Muscle layer of colon (tissue), 2 donors: ENCODE measurements around the gene TRIM32.

Experiments
- H3K27ac ChIP-seq: one replicate; pipeline ENCODE4 v1.7.0; 2013; ENCODE audit warnings: low read depth, mild to moderate bottlenecking, low read length, moderate library complexity
- H3K27me3 ChIP-seq, 2 donors: one replicate each; pipeline ENCODE4 v1.7.0; 2013; ENCODE audit warnings: low read length in 2 of 2, mild to moderate bottlenecking in 2 of 2; ENCODE audit not compliant: insufficient read depth in 2 of 2, control insufficient read depth in 1 of 2
- H3K36me3 ChIP-seq: one replicate; pipeline ENCODE4 v1.7.0; 2013; ENCODE audit warnings: mild to moderate bottlenecking, low read length; ENCODE audit not compliant: insufficient read depth
- H3K4me1 ChIP-seq: one replicate; pipeline ENCODE4 v1.7.0; 2013; ENCODE audit warnings: mild to moderate bottlenecking, low read length; ENCODE audit not compliant: insufficient read depth
- H3K4me3 ChIP-seq, 2 donors: one replicate each; pipeline ENCODE4 v1.7.0; 2013; ENCODE audit warnings: low read length in 2 of 2, low read depth in 1 of 2, mild to moderate bottlenecking in 1 of 2, moderate library complexity in 1 of 2
- H3K9ac ChIP-seq: one replicate; pipeline ENCODE4 v1.7.0; 2013; ENCODE audit warnings: low read length
- H3K9me3 ChIP-seq: one replicate; pipeline ENCODE4 v1.7.0; 2013; ENCODE audit warnings: mild to moderate bottlenecking, low read length
- donor health status: abdominal sarcoma.
- donor health status: Adenocarcinoma of cecum.

The TRIM32 gene

DNA sequence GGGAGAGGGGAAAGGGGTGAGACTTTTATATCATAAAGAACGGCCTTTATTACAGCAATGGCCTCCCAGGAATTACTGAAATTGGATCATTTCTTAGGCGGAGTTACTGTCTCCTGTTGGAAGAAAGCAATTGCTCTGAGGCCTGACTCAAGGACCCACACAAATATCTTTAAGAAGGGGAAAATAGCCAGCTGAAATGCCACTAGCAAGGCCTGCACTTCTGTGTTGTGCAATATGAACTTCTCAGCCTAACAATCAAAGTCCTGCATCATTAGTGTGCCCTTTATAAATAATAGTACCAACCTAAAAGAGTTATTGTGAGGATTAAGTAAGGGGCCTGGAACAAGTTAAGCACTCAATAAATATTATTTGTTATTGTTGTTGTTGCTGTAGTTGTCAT, 30.1 kb upstream of the TRIM32 start:
- Histone ChIP-seq H3K36me3 (no peaks in the 10 kb centered on the region), H3K27ac (no peak overlapping the region), H3K4me1 (peaks cover 3% of the 10 kb centered on the region), H3K27me3 (no peaks in the 10 kb centered on the region), H3K9me3 (no peaks in the 10 kb centered on the region), H3K4me3 (no peak overlapping the region), H3K9ac (no peak overlapping the region)

GRCh38 chr9:116658265-116658664, 28.8 kb upstream of the TRIM32 start:
- Histone ChIP-seq H3K9ac (no peak overlapping the region), H3K4me3 (no peak overlapping the region), H3K36me3 (no peaks in the 10 kb centered on the region), H3K27ac (no peak overlapping the region), H3K4me1 (peaks cover 3% of the 10 kb centered on the region), H3K9me3 (no peaks in the 10 kb centered on the region), H3K27me3 (no peaks in the 10 kb centered on the region)

GRCh38 chr9:116661037-116661954, 25.8 kb upstream of the TRIM32 start:
- Histone ChIP-seq H3K4me1 (peaks cover 3% of the 10 kb centered on the region), H3K27ac (no peak overlapping the region), H3K4me3 (no peak overlapping the region), H3K9me3 (no peaks in the 10 kb centered on the region), H3K27me3 (no peaks in the 10 kb centered on the region), H3K9ac (no peak overlapping the region), H3K36me3 (no peaks in the 10 kb centered on the region)

- Histone ChIP-seq H3K27ac (no peak overlapping the region), H3K4me1 (no peaks in the 10 kb centered on the region), H3K9ac (no peak overlapping the region), H3K4me3 (no peak overlapping the region), H3K27me3 (no peaks in the 10 kb centered on the region), H3K9me3 (no peaks in the 10 kb centered on the region), H3K36me3 (no peaks in the 10 kb centered on the region)
These were observed 24.3 kb upstream of the TRIM32 start for GRCh38 chr9:116662646-116663310.

DNA sequence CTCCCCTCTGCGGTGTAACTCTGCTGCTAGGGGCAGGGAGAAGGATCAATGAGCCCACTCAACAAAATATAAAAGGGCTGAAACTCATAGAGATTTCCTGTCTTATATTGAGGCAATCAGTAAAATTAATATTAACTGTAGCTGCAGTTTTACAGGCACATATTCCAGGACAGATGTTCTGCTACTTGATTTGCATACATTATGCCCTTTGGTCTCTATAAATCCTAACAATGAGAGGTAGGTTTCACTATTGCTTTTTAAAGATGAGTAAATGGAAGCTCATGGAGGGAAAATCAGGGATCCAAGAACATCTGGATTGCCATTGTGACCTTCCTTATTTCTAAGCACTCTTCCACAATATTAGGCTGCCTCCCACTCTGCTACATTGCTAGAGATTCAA, 23.5 kb upstream of the TRIM32 start:
- H3K9me3 ChIP-seq: no peaks in the 10 kb centered on the region
- no peak overlapping the region for H3K27ac ChIP-seq
- H3K27me3 ChIP-seq: no peaks in the 10 kb centered on the region
- H3K36me3 ChIP-seq: no peaks in the 10 kb centered on the region
- H3K4me1 ChIP-seq: no peaks in the 10 kb centered on the region
- H3K4me3 ChIP-seq: no peak overlapping the region
- no peak overlapping the region for H3K9ac ChIP-seq

DNA sequence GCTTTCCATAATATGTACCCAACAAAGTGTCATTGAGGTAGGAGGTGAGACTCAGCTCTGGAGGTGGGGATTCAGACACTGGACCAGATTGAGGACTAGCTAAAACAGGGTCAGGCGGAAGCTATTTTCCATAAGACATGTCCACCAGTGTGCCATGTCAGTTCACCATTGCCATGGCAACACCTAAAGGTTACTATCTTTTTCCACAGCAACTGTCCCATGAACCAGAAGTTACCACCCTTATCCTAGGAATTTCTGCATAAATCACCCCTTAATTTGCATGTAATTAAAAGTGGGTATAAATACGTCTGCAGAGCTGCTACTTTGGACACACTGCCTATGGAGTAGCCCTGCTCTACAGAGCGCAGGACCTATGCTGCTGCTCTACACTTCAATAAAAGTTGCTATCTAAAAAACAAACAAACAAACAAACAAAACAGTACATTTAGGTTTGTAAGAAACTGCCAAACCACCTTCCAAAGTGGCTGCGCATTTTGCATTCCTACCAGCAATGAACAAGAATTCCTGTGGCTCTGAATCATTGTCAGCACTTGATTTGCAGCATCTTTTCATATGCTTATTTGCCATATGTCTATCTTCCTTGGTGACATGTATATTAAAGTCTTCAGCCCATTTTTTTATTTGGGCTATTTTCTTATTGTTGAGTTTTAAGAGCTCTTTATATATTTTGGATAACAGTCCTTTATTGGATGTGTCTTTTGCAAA, 18.0 kb upstream of the TRIM32 start:
- Histone ChIP-seq H3K9ac (no peak overlapping the region), H3K9me3 (no peaks in the 10 kb centered on the region), H3K36me3 (no peaks in the 10 kb centered on the region), H3K27me3 (no peaks in the 10 kb centered on the region), H3K27ac (no peak overlapping the region), H3K4me3 (no peak overlapping the region), H3K4me1 (no peaks in the 10 kb centered on the region)

GRCh38 chr9:116671605-116672004, 15.5 kb upstream of the TRIM32 start:
- Histone ChIP-seq H3K36me3 (no peaks in the 10 kb centered on the region), H3K9ac (no peak overlapping the region), H3K4me1 (no peaks in the 10 kb centered on the region), H3K27ac (no peak overlapping the region), H3K9me3 (no peaks in the 10 kb centered on the region), H3K27me3 (no peaks in the 10 kb centered on the region), H3K4me3 (no peak overlapping the region)

DNA sequence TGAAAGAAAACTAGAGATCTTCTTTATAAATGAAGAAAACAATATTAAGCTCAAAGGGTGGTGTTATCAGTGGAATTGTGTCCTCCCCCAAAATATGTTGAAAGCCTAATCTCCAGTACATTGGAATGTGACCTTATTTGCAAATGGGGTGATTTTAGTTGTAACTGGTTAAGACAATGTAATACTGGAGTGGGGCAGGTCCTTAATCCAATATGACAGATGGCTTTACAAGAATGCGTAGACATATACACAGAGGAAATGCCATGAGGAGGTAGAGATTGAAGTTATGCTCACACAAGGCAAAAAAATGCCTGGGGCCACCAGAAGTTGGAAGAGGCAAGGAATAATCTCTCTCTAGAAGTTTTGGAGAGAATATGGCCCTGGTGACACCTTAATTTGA, 13.7 kb upstream of the TRIM32 start:
- Histone ChIP-seq H3K9me3 (no peaks in the 10 kb centered on the region), H3K4me3 (no peak overlapping the region), H3K27ac (no peak overlapping the region), H3K36me3 (no peaks in the 10 kb centered on the region), H3K27me3 (no peaks in the 10 kb centered on the region), H3K9ac (no peak overlapping the region), H3K4me1 (no peaks in the 10 kb centered on the region)

DNA sequence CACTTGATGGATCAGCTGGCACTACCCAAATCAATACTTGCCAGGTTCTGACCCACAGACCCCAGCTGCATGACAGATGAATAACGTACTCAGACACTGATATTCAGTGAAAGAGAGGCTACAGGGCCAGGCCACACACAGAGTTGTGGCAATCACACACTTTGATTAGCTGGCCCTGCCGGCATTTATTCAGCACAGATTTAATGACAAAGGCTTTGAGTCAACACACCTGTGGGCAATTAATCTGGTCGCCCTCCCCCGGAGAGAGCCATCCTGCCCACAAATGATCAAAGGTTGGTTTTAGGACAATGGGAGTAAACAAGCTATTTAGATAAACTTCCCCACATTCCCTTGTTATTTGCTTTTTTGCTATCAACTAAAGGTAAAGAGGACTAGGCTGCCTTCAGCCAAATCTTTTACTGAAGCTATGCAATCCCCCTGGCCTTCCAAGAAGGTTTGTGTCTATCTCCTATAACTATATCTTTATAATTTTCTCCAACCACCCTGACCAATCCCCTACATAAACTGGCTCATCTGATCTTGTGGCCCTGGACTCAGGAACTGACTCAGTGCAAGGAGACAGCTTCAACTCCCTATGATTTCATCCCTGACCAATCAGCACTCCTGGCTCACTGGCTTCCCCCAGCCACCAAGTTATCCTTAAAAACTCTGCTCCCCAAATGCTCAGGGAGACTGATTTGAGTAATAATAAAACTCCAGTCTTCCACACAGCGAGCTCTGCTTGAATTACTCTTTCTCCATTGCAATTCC, 12.7 kb upstream of the TRIM32 start:
- no peaks in the 10 kb centered on the region for H3K27me3 ChIP-seq
- H3K4me3 ChIP-seq: no peak overlapping the region
- H3K36me3 ChIP-seq: no peaks in the 10 kb centered on the region
- H3K9ac ChIP-seq: no peak overlapping the region
- H3K4me1 ChIP-seq: no peaks in the 10 kb centered on the region
- no peak overlapping the region for H3K27ac ChIP-seq
- H3K9me3 ChIP-seq: no peaks in the 10 kb centered on the region

DNA sequence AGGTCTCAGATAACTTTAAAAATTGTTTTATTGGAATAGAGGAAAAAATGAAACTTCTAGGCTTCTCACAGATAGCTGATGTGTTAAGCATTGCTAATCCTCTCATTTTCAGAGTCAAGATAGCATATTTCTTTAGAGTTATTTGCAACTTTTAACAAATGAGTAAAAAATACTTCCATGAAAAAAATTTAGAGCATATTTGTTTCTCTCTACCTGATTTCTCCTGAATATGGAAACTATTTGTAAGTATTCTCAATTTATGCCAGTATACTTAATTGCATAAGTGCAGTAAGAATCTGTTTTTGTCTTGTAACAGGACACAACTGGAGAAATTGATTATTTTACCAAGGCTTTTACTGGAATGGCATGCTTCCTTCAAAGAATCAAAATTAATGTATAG, 3.6 kb upstream of the TRIM32 start:
- Histone ChIP-seq H3K9me3 (no peaks in the 10 kb centered on the region), H3K36me3 (no peaks in the 10 kb centered on the region), H3K27me3 (no peaks in the 10 kb centered on the region), H3K4me1 (peaks cover 18% of the 10 kb centered on the region), H3K27ac (no peak overlapping the region), H3K4me3 (no peak overlapping the region), H3K9ac (no peak overlapping the region)

GRCh38 chr9:116685166-116685565, 1.9 kb upstream of the TRIM32 start:
- Histone ChIP-seq H3K9ac (no peak overlapping the region), H3K4me1 (peaks cover 34% of the 10 kb centered on the region), H3K4me3 (no peak overlapping the region), H3K36me3 (no peaks in the 10 kb centered on the region), H3K27me3 (no peaks in the 10 kb centered on the region), H3K27ac (no peak overlapping the region), H3K9me3 (no peaks in the 10 kb centered on the region)
